Midbrain (tissue), 1 donor: ENCODE measurements around the gene KHSRP.
"Not testable (repeated sequence)": the region's sequence is repeated elsewhere in the genome, so short reads cannot be mapped to it uniquely, and the experiment has no call there.

Source experiments
- DNase-seq: peaks from one replicate; lab custom pipeline; 2025; lab: John Stamatoyannopoulos, UW

Gene KHSRP

GRCh38 chr19:6417713-6418561 is 6.7 kb downstream of the KHSRP start:
- DNase-seq: peak; percentile 43

DNA sequence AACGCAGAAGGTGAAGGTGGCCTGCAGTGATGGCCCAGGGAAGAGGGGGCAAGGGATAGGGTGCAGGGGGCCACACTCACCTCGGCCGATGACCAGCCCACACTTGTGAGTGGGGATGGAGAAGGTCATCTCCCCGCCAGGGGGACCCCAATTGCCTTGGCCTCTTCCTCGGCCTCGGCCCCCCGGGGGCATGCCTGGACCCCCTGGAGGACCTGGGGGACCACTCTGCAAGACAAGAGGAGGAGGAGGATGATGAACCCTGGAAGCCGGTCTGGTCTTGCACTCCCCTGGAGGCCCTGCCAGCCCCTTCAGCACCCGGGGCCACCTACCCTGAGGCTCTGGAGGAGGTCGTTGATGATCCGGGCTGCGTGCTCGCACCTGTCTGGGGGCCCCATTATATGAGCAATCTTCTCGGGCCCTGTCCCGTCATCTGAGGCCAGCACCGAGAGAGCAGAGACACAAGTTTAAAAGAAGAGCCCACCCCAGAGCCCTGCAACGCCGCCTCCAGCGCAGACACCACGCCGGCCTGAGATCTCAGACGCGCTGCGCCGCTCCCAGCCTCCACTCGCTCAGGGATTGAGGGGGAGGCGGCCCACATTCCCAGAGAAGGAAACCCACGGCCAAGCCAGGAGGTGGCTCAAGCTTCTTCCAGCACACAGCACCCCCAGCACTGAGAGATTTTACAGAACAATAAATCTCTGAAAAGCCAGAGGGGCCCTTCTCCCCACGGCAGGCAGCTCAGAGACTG is 7.8 kb downstream of the KHSRP start:
- no peak for DNase-seq

GRCh38 chr19:6415591-6416190 is 8.9 kb downstream of the KHSRP start:
- DNase-seq: no peak

GRCh38 chr19:6414793-6415590 is 9.6 kb downstream of the KHSRP start:
- no peak for DNase-seq

GRCh38 chr19:6413721-6414643 is 10.6 kb downstream of the KHSRP start:
- no peak for DNase-seq

GRCh38 chr19:6413291-6413690 is 11.3 kb downstream of the KHSRP start:
- DNase-seq: no peak

DNA sequence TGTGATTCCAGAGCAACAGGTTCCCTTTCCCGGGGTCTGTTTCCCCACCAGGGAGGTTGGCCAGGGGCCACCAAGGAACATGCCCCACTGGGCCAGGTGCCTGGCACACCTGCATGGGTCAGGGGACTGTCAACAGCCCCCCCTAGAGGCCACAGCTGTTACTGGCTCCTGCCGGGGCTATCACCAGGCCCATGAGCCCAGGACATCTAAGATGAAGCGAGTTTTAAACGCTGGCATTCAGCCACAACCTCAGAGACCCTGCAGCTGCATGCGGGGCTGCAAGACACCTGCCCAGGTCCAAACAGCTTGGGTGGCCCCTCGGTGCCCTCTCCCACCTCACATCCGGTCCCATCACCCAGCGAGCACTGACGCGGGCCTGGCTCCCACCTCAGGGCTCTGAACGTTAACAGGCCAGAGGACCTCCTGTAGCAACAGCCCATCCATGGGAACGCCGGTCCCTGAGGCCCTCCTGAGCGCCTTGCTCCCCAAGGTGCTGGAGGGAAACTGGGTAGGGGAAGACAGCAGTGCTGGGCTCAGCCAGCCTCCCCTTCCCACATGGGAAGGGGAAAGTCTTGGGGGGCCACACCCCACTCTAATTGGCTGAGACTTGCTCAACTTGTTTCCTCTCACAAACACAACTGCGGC is 12.0 kb downstream of the KHSRP start:
- no peak for DNase-seq

DNA sequence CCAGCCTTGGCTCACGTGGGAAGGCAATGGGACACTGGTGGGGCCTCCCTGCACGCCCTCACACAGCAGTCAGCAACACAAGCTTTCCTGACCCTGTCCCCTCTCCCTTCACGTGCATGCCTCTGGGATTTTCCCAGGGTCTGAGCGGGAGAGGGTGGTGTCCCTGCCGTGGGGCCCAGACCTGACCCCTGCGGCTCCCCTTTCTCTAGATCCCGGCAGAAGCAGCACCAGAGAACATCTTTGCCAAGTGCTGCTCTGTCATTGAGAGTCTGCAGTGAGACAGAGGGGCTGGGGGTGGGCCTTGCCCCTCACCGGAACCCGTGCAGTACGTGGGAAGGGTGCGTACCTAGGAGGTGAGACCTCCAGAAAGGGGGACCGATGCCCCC is 12.6 kb downstream of the KHSRP start:
- DNase-seq: no peak

GRCh38 chr19:6409346-6409745 is 15.3 kb downstream of the KHSRP start:
- DNase-seq: no peak

- no peak for DNase-seq
Measured at GRCh38 chr19:6406401-6406800, 18.2 kb downstream of the KHSRP start.

DNA sequence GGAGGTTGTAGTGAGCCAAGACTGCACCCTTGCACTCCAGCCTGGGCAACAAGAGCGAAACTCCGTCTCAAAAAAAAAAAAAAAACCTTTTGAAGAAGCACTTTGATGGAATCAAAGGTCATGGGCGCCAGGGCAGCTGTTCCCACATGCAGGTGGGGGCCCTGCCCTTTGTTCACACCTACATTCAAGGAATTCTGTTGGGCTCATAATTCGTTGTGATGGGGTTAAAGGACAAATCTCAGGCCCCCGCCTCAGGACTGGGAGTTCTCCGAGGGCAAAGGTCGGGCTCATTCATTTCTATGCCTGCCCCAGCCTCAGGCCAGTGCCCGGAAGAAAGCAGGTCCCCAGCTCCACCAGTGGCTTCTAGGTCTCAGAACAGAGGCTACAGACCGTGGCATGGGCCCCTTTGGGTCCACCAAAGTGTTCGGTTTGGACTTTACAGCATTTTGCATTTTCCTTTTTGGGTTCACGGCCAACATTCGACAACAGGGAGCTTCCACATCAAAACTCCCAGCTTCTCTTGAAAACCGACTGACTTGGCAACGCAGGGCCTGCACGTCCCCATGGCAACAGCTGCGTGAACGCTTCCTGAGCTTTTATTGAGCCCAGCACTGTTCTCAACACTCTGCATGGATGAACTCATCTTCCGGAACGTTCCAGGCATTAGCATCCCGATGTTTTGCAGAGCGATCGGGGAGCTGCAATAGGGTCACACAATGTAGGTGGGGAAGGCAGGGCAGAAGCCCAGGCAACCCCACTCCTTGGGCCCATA is 21.6 kb downstream of the KHSRP start:
- DNase-seq: peak; percentile 59

DNA sequence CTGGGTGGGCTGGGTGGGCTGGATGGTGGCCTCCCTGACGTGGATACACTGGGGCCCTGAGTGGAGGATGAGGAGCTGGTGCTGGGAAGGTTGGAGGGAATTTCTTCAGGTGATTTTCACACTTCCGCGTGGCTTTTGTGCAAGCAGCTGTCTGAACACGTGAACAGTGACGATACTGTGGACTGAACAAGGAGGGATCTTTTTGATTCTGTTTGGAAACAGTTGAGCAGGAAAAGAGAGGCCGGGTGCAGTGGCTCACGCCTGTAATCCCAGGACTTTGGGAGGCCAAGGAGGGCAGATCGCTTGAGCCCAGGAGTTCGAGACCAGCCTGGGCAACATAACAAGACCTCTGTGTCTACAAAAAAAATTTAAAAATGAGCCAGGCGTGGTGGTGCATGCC is 22.6 kb downstream of the KHSRP start:
- DNase-seq: no peak

DNA sequence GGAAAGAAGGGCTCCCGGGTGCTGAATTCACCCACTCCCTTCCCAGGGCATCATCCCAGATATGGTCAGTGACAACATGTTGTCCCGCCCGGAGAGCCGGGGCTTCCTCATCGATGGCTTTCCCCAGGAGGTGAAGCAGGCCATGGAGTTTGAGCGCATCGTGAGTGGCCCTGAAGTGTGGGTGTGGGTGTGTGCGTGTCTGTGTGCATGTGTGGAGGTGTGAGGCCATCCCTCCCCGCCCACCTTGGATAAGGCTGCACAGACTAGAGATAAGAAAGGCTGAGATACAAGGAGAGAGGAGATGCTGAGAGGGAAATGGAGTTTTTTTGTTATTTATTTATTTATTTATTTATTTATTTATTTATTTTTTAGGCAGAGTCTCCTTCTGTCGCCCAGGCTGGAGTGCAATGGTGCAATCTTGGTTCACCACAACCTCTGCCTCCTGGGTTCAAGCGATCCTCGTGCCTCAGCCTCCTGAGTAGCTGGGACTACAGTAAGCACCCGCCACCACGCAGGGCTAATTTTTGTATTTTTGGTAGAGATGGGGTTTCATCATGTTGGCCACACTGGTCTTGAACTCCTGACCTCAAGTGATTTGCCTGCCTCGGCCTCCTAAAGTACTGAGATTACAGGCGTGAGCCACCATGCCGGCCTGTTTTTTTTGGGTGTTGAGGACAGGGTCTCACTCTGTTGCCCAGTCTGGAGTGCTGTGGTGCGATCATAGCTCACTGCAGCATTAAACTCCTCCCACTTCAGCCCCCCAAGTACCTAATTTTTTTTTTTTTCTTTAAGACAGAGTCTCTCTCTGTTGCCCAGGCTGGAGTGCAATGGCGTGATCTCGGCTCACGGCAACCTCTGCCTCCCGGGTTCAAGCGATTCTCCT is 24.3 kb downstream of the KHSRP start:
- DNase-seq: not testable (repeated sequence)

DNA sequence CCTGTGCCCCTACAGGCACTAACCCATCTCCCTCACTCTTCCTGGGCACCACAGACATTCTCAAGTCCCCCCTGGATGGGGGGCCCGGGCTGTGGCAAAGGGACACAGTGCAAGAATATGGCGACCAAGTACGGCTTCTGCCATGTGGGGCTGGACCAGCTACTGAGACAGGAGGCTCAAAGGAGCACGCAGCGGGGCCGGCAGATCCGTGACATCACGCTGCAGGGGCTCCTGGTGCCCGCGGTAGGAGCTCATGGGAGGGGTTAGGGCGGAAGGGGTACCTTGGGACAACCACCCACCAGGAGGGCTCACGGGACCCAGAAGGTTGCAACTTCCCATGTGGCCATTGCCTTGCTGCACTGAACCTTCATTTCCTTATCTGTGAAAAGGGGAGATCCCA is 28.3 kb downstream of the KHSRP start:
- no peak for DNase-seq

GRCh38 chr19:6394831-6395230 is 29.8 kb downstream of the KHSRP start:
- DNase-seq: no peak

- DNase-seq: no peak
Measured at GRCh38 chr19:6393983-6394412, 30.6 kb downstream of the KHSRP start.

GRCh38 chr19:6393074-6393982 is 31.3 kb downstream of the KHSRP start, which contains the start of gene GTF2F1:
GTF2F1 (minus strand) TSS chr19:6393164; CDS start chr19:6392995, 169 bp downstream.
- peak; percentile 98 for DNase-seq
